22Rv1 (cell line): ENCODE results near the gene TRIP11.

Source experiments
- CTCF ChIP-seq: fragments of 450-650 bp; IDR thresholded peaks from 2 replicates; pipeline ENCODE4 v1.5.1; 2017; ENCODE audit warnings: mild to moderate bottlenecking
- ZFX ChIP-seq: fragments of 450-650 bp; IDR thresholded peaks from 2 replicates; pipeline ENCODE4 v1.6.1; 2017; ENCODE audit warnings: antibody characterized with exemption, borderline replicate concordance

- TF ChIP-seq CTCF (no peak), ZFX (no peak)
Observed at GRCh38 chr14:91964011-91964410, 75.8 kb downstream of the TRIP11 start.
